ENCODE data around the gene SENP8.

DNA sequence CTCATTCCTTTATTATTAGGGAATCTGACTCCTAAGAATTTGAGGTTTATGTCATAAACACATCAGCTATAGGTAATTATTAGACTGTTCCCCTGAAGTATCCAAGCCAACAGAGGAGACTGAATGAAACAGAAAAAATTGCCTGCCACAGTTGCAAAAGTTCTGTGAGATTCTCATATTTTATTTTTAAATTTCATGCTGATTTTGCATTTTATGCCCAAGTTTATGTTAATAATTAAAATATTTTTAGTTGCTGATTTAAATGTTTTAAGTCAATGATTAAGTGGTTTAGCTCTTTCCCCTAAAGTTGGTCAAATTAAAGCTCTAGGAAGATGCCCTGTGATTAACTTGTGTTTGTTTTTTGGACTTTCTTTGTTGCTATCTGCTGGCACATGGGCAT lies 10.2 kb downstream of the SENP8 start:
- TF ChIP-seq, protein P1, sequence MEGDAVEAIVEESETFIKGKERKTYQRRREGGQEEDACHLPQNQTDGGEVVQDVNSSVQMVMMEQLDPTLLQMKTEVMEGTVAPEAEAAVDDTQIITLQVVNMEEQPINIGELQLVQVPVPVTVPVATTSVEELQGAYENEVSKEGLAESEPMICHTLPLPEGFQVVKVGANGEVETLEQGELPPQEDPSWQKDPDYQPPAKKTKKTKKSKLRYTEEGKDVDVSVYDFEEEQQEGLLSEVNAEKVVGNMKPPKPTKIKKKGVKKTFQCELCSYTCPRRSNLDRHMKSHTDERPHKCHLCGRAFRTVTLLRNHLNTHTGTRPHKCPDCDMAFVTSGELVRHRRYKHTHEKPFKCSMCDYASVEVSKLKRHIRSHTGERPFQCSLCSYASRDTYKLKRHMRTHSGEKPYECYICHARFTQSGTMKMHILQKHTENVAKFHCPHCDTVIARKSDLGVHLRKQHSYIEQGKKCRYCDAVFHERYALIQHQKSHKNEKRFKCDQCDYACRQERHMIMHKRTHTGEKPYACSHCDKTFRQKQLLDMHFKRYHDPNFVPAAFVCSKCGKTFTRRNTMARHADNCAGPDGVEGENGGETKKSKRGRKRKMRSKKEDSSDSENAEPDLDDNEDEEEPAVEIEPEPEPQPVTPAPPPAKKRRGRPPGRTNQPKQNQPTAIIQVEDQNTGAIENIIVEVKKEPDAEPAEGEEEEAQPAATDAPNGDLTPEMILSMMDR (IDR thresholded peaks at IDR 0.05; ENCODE audit: control extremely low read depth in 1 of 3, insufficient read depth in 1 of 3, low read depth in 1 of 3, low read length in 3 of 3) = no peak
- TF ChIP-seq BRCA1 (IDR thresholded peaks at IDR 0.05; ENCODE audit: low read depth, low read length) (no peak), TAF7 (optimal IDR thresholded peaks at IDR 0.05; ENCODE audit: borderline replicate concordance, low read depth, low read length) (no peak), ASH2L (IDR thresholded peaks at IDR 0.05; ENCODE audit: low read length) (no peak), POLR2A (IDR thresholded peaks at IDR 0.05; ENCODE audit: control extremely low read depth in 1 of 2, low read depth in 2 of 2, low read length in 2 of 2) (no peak), EZH2 (IDR thresholded peaks at IDR 0.05; ENCODE audit: low read depth, low read length, severe bottlenecking) (no peak), BCL11A (IDR thresholded peaks at IDR 0.05; ENCODE audit: low read depth in 2 of 2, low read length in 2 of 2) (no peak), BACH1 (IDR thresholded peaks at IDR 0.05; ENCODE audit: low read length) (no peak), SRF (IDR thresholded peaks at IDR 0.05; ENCODE audit: low read depth, low read length) (no peak), SP1 (IDR thresholded peaks at IDR 0.05; ENCODE audit: low read depth, low read length) (no peak)
- TF ChIP-seq, protein P2, sequence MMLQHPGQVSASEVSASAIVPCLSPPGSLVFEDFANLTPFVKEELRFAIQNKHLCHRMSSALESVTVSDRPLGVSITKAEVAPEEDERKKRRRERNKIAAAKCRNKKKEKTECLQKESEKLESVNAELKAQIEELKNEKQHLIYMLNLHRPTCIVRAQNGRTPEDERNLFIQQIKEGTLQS (IDR thresholded peaks at IDR 0.05; ENCODE audit: insufficient read depth, low read depth, low read length) = no peak
- TF ChIP-seq, protein P3, sequence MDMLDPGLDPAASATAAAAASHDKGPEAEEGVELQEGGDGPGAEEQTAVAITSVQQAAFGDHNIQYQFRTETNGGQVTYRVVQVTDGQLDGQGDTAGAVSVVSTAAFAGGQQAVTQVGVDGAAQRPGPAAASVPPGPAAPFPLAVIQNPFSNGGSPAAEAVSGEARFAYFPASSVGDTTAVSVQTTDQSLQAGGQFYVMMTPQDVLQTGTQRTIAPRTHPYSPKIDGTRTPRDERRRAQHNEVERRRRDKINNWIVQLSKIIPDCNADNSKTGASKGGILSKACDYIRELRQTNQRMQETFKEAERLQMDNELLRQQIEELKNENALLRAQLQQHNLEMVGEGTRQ (IDR thresholded peaks at IDR 0.05; ENCODE audit: low read length) = no peak
